ENCODE measurements around the gene ROBO2.

Gene ROBO2

GRCh38 chr3:77052051-77052501 lies 12.2 kb downstream of the ROBO2 start:
- no peak for DNase-seq

- DNase-seq: no peak
These were observed 13.1 kb downstream of the ROBO2 start for GRCh38 chr3:77052733-77053670.

DNA sequence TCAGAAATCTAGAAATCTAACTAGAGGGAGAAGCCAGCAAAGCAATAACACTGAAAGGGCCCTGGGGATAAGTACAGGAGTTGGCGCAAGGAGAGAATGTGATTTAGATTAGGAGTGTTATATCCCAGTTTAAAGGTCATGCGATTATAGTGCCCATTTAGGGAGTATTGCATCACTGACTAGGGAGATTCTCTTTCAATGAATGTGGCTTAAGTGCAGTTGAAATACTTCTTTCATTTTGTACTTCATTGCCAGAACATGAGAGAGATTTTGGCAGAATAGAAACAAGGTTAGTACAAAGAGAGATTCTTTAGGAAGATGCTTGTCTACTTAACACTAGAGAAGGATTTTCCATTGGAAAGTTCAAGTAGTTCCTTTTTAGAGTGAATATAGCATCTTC lies 13.9 kb downstream of the ROBO2 start:
- no peak for DNase-seq

GRCh38 chr3:77055841-77056341 lies 16.0 kb downstream of the ROBO2 start:
- DNase-seq: no peak

DNA sequence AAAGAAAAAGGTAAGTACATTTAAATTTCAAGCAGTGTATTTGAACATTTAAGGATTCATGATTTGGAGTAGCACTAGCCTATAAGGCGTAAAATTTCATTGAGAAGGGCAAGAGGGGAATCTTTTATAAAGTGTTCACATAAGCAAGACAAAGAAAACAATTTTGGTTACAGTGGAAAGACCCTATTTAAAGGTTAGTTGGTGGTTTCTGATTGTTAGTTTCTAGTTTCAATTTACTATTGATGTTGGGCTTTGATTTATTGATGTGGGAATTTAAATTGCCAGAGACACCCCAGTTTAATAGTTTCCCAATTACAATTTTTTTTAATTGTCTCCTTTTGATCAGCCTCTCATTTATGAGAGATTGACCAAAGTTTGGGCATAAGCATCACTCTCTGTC lies 19.5 kb downstream of the ROBO2 start:
- DNase-seq: no peak

- DNase-seq: no peak
These were observed 23.5 kb downstream of the ROBO2 start for GRCh38 chr3:77063423-77063822.

DNA sequence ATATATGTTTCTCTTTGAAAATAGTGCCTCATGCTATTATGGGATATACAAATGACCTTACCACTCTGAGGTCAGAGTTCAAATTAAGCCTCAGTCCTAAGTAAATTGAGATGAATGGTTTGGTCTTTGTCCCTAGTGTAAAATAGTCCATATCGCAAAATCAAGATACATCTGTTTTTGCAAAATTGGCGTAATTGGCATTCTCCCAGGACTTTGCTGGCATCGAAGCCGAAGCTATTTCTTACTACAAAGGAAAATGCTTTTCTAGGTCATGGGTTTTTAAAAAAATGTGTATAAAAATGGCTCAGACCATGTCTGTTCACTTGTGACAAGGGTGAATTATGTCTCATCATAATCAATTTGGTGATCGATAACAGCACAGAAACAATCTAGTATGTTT lies 25.9 kb downstream of the ROBO2 start:
- no peak for DNase-seq

GRCh38 chr3:77066829-77067228 lies 26.9 kb downstream of the ROBO2 start:
- DNase-seq: no peak

DNA sequence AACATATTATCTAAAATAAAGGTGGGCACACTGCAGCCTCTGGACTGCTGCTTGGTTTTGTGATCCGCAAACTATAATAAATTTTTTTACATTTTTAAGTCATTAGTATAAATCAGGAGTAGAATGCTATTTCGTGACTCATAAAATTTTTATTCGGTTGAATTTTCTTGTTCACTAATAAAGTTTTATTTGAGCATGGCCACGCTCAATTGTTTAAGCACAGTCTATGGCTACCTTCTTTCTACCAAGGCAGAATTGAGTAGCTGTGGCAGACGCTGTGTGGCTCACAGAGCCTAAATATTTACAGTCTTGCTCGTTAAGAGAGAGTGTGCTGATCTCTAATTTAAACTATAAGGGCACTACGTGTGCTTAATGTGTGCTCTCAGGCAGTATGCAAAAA lies 28.9 kb downstream of the ROBO2 start:
- no peak for DNase-seq

- DNase-seq: no peak
These were observed 31.5 kb downstream of the ROBO2 start for GRCh38 chr3:77071364-77071763.

DNA sequence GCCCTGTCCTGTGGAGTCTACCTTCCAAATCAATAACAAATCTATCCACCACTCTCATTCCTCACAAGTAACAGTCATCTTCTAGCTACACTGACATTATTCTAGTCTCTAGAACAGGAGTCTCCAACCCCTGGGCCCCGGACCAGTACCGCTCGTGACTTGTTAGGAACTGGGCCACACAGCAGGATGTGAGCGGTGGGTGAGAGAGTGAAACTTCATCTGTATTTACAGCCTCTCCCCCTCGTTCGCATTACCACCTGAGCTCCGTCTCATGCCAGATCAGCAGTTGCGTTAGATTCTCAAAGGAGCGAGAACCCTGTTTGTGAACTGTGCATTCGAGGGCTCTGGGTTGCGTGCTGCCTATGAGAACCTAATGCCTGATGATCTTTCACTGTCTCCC lies 31.9 kb downstream of the ROBO2 start:
- DNase-seq: no peak

DNA sequence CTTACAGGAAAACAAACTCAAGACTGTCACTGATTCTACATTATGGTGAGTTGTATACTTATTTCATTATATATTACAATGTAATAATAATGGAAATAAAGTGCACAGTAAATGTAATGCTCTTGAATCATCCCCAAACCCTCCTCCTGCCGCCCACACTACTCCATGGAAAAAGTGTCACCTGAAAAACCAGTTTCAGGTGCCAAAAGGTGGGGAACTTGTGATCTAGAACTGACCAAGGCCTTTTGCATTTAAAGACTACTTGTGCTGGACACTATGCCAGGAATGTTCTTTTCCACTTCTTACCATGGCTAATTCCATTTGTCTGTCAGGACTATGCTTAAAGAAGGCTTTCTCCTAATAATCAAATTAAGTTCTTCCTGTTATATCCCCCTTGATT lies 32.3 kb downstream of the ROBO2 start:
- DNase-seq: no peak

GRCh38 chr3:77078279-77078678 lies 38.4 kb downstream of the ROBO2 start:
- DNase-seq: no peak

DNA sequence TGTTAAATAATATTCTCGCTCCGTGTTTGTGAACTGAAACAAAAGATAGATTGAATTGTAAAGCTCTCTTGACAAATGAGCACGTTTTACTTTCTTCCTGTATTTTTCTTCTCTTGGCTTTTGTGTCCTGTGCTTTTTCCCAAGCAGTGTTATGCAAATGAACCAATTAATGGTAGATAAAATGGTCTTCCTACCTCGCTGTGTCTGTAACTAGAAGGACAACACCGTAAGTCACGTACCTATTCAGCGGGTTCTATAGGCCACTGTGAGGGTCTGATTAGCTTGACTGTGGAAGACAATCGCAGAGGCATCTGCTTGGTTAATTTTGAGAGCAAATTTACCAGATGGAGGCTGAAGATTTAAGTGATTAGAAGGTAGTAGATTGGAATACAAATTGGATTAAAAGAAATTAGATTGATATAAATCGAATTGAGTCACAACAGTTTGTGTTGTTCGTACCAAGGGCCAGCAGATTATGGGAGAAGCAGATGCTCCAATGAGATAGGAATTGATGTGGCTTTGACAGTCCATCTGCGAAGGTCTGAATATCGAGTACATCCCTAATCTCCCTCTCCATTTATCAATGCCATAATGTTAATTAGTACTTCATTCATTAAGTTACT lies 40.2 kb downstream of the ROBO2 start:
- DNase-seq: no peak

DNA sequence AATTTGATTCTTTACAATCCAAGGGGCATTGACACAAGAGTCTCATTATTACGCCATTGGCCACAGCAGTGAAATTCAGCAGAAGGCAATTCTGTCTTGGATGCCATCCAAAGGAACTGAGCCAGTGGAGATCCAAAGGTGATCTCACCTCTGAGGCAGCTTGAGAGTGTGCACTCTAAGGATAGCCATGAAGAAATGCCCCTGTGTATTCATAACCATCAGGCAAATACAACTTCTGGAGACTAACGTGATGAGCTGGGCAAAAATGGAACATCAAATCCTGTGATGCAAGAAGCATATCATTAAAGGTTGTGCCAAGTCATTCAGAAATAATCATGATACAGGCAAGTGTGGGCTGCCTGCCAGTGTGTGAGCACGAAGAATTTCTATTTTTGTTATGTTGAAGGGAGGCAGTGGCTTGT lies 41.4 kb downstream of the ROBO2 start:
- no peak for DNase-seq

DNA sequence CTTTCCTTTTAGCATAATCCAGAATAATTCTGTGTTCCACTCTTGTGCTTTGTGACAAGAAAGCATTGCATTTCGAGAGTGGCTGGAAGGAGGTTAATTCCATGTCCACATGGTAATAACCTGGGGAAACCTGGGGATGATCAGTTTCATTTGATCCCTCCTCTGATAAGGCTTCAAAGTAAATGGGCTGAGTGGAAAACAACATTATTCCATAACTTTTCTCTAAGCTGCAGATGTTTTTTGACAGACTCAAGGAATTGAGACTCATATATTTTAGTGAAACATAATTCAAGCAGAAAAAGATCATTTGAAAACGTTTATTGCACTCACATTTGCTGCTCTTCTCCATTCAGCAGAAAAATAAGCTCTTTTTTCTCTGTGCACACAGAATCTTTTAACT lies 44.6 kb downstream of the ROBO2 start:
- no peak for DNase-seq

DNA sequence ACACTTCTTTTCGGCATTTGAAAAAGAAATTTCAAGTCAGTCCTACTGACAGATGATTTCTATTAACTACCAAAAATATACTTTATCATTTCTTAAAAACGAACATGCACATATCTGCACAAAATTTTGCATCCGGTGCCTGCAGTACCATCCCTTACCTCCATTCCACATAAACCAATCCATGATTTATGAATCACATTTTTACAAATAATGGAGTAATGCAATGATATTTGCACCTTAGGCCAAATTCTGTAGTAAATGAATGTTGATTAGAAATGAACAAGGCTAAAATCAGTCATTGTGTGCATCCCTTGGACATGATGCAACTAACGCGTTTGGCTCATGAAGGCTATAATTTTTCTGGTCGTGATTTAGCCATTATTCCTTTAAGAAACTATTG lies 46.5 kb downstream of the ROBO2 start:
- DNase-seq: no peak

DNA sequence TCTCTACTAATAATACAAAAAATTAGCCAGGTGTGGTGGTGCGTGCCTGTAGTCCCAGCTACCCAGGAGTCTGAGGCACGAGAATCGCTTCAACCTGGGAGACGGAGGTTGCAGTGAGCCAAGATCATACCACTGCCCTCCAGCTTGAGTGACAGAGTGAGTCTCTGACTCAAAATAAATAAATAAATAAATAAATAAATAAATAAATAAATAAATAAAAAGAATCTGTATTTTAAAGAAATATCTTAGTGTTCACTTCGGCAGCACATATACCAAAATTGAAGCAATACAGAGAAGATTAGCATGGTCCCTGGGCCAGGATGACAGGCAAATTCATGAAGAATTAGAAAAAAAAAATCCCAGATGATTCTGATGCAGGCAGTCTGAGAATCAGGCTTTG lies 51.9 kb downstream of the ROBO2 start:
- DNase-seq: no peak

GRCh38 chr3:77093101-77093500 lies 53.2 kb downstream of the ROBO2 start:
- DNase-seq: no peak

DNA sequence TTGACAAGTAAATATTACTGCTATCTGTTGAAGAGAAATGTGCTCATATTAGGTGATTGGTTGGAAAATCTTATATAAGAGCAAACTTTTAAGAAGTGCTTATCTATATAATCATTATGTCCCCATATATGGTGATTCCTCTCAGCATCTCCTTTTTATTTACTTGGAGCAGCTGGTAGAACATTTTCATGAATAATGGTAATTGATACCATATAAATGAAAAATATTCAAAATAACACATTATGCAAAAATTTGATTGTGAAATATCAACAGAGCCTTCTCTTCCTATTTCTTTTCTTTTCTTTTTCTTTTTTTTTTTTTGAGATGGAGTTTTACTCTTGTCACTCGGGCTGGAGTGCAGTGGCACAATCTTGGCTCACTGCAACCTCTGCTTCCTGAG lies 56.2 kb downstream of the ROBO2 start:
- no peak for DNase-seq

DNA sequence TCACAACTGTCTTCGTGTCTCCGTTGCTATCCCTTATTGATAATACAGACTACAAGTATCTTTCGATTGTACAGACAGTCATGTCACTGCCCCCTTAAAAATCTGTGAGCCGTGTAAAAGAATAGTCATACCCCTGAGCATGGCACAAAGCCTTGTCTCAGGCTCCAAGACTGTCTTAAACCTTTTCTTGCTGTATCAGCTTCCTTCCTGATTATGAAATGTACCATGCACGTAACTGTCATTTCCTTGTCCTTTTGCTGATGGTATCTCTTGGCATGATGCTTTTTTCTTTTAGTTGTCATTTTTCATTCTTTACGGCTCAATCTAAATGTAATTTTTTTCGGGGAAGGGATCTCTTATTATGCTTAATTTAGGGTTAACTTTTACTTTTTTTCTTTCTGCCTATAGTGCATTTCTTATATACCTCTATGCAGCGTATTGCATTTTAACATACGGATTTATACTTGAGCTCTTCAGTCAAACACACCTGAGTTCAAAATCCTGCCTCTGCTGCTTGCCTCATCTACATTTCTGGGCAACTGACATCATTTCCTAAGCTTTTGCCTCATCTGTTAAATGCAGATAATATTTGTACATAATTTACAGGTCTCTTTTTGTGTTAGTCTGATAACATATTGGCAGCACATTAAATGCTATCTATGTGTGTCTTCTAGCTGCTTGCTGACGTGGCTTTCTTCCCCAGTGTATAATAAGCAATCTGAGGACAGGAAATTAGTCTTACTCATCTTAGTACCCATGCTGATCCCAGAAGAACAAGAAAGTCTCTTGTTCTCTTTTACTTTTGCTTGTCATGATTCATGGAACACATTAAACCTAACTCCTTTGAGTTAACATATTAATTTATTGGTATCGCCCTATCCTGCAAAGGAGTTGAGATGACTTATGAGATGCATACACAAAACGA lies 57.3 kb downstream of the ROBO2 start:
- DNase-seq: no peak

DNA sequence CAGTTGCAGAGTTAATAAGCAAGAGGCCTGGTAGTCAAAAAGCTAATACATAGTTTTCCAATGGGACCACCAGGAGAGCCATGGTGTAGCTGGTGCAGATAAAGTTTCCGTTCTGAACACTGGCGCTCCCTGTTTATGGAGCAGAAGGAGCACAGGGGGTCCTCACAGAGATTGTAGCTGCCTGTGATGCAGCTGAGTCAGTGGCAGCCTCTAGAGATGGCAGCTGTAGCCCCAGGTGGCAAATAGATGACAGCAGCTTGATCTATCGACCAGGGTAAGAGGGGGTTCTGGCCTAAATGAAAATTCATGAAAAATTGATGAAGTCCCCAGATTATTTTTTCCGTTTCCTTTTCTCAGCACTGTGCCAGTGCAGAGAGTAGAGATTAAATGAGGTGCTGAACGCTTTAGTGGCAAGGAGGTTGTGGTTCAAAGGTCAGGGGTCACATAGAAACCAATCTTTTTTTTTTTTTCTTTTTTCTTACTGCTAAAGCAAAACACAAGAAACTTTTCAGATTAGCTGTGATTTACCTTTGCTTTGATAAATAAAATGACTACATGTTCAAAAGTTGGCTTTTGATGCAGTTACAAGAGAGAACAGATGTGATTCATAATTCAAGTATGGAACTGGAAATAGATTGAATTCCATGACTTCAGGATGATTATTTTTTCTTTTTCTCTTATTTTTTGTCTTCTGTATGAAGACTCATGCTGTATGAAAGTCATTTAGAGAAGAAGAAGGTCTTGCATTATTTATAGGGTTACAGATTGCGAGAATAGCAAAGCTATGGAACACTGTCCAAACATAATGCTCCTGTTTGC lies 63.3 kb downstream of the ROBO2 start:
- DNase-seq: no peak
